ENCODE results near the gene LRRC53.

LRRC53 gene

DNA sequence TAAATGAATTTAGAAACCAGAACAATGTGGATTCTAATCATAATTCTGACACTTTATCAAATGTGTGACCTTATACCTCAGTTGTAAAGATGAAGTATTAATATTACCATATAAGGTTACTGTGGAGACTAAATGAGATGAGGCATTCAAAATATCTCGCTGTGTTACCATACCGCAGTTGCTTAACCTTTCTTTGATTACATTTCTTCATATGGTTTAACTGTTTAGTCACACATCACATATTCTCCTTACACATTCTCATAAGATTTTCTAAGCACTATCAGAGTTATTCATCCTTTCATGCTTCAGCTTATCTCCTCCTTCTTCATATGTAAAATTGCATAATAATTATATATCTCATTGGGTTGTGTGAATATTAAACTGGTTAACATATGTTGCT lies 88.9 kb downstream of the LRRC53 start:
- no peaks in the 10 kb centered on the region for H3K36me3 ChIP-seq (ENCODE audit: control insufficient read depth in 5 of 5, insufficient read depth in 5 of 5, low read length in 5 of 5)
- H3K27ac ChIP-seq (ENCODE audit: low read depth, low read length): no peak overlapping the region
- no peak overlapping the region for H3K4me3 ChIP-seq (ENCODE audit: low read depth in 1 of 5, low read length in 5 of 5)
- no peak overlapping the region for H3K9ac ChIP-seq (ENCODE audit: low read length in 5 of 5)
- H3K4me1 ChIP-seq (ENCODE audit: control insufficient read depth in 5 of 5, insufficient read depth in 5 of 5, low read length in 5 of 5): no peaks in the 10 kb centered on the region
- H3K27me3 ChIP-seq (ENCODE audit: control insufficient read depth in 5 of 5, insufficient read depth in 4 of 5, low read length in 5 of 5): no peaks in the 10 kb centered on the region
- H3K9me3 ChIP-seq (ENCODE audit: control insufficient read depth in 5 of 5, low read length in 5 of 5): no peaks in the 10 kb centered on the region

DNA sequence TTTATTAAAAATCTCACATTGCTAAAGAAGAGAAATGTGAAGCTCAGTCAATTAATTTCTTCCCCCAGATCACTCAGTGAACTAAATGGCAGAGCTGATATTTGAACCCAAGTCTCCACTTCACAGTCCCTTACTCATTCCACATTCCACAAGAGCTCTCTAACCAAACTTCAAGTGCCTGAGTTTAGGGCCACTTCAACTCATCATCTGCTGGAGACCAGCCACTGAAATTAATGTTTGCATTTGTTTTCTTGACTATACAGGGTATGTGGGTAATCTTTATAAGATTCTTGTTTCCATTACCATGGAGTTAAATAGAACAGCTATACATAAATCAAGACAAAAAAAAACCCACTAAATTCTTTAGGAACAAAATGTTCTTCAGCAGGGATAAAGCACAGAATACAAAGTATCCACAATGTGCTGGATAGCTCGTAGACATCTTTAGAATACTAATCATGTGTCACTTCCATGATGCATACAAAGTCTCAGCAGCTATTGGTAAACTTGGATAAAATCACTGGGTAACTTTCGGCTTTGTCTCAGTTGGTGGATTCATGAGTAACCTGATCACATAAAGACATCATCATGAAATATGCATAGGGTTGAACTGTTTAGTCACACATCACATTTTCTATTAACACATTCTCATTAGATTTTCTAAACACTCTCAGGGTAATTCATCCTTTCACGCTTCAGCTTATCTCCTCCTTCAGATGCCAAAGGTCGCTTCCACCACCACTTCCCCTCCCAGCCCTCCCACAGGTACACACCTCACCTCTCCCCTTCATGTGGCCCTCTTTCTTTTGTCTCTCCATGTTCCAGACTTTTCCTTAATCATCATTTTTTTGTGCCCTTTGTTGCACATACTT lies 89.8 kb downstream of the LRRC53 start:
- Histone ChIP-seq H3K27ac (ENCODE audit: low read depth, low read length) (no peak overlapping the region), H3K27me3 (ENCODE audit: control insufficient read depth in 5 of 5, insufficient read depth in 4 of 5, low read length in 5 of 5) (no peaks in the 10 kb centered on the region), H3K9ac (ENCODE audit: low read length in 5 of 5) (no peak overlapping the region), H3K4me1 (ENCODE audit: control insufficient read depth in 5 of 5, insufficient read depth in 5 of 5, low read length in 5 of 5) (no peaks in the 10 kb centered on the region), H3K9me3 (ENCODE audit: control insufficient read depth in 5 of 5, low read length in 5 of 5) (no peaks in the 10 kb centered on the region), H3K4me3 (ENCODE audit: low read depth in 1 of 5, low read length in 5 of 5) (no peak overlapping the region), H3K36me3 (ENCODE audit: control insufficient read depth in 5 of 5, insufficient read depth in 5 of 5, low read length in 5 of 5) (no peaks in the 10 kb centered on the region)

DNA sequence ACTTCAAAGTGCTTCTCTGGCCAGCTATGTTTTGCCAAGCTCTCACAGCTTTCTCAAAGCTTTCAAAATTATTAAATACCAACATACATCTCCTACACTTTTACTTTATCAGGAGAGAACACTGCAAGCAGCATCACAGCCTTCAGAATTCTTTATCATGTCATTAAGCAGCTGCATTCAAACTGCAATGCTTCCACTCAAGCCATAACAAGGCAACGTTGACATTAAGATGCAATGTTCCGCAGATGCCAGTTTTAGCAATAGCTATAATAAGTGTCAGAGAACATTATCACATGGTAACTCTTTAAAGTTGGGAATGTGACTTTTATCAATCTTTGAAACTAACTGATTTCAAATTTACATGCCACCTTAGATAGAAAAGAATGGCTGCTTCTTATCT lies 91.9 kb downstream of the LRRC53 start:
- Histone ChIP-seq H3K4me3 (ENCODE audit: low read depth in 1 of 5, low read length in 5 of 5) (no peak overlapping the region), H3K36me3 (ENCODE audit: control insufficient read depth in 5 of 5, insufficient read depth in 5 of 5, low read length in 5 of 5) (no peaks in the 10 kb centered on the region), H3K9ac (ENCODE audit: low read length in 5 of 5) (no peak overlapping the region), H3K9me3 (ENCODE audit: control insufficient read depth in 5 of 5, low read length in 5 of 5) (no peaks in the 10 kb centered on the region), H3K27me3 (ENCODE audit: control insufficient read depth in 5 of 5, insufficient read depth in 4 of 5, low read length in 5 of 5) (no peaks in the 10 kb centered on the region), H3K27ac (ENCODE audit: low read depth, low read length) (no peak overlapping the region), H3K4me1 (ENCODE audit: control insufficient read depth in 5 of 5, insufficient read depth in 5 of 5, low read length in 5 of 5) (no peaks in the 10 kb centered on the region)
